Lower lobe of right lung (tissue), 2 donors: Measurements from ENCODE around the gene GARIN1A. TPM values are rescaled to one million over a fixed set of nuclear protein-coding genes. Genes with fewer than 3 reads are reported as not detected.

Experiments
- ATAC-seq, 2 donors: fragments of 200-7000 bp; cut with Tn5 transposase; one replicate each; pipeline ENCODE4 v1.9.1; 2020 to 2022; ENCODE audit warnings: mild to moderate bottlenecking in 2 of 2, moderate library complexity in 2 of 2
- DNase-seq: peaks from one replicate; pipeline ENCODE4 v3.0.0-alpha.2; 2020
- H3K27ac ChIP-seq: fragments of 200-600 bp; one replicate; pipeline ENCODE4 v1.8.0; 2022
- H3K27me3 ChIP-seq: fragments of 200-600 bp; one replicate; pipeline ENCODE4 v1.8.0; 2022; ENCODE audit warnings: low read depth
- H3K36me3 ChIP-seq: fragments of 200-600 bp; one replicate; pipeline ENCODE4 v1.8.0; 2022; ENCODE audit warnings: mild to moderate bottlenecking
- H3K4me1 ChIP-seq: fragments of 200-600 bp; one replicate; pipeline ENCODE4 v1.8.0; 2022
- H3K4me3 ChIP-seq: fragments of 200-600 bp; one replicate; pipeline ENCODE4 v1.8.0; 2022; ENCODE audit warnings: mild to moderate bottlenecking
- H3K9me3 ChIP-seq: fragments of 200-600 bp; one replicate; pipeline ENCODE4 v1.8.0; 2022
- intact Hi-C: fragments of 100-400 bp; cut with DNase I; formaldehyde crosslinking; loops from one replicate; pipeline ENCODE4 v1.11.0; 2022
- total RNA-seq: library from RNA; stranded (reverse); fragmentation: NEBNext Ultra II Directional; extraction: Animal tissue kit (Norgen Biotek cat#: 25700); gene quantifications from one replicate; pipeline ENCODE4 v1.2.1, GENCODE V29; 2021
- TF ChIP-seq, protein P1 (sequence below): fragments of 200-600 bp; IDR thresholded peaks from one replicate; pipeline ENCODE4 v1.8.0; 2022; ENCODE audit warnings: antibody characterized with exemption, mild to moderate bottlenecking
- donor health status: DM: no; HTN: yes; CAD: no; lungs with severe emphysema.

The GARIN1A gene
- total RNA-seq, 1 donor from 2014 or later, result 3.4 TPM

GRCh38 chr7:128710481-128710880, 38.4 kb downstream of the GARIN1A start:
- Histone ChIP-seq H3K9me3 (no peaks in the 10 kb centered on the region), H3K4me1 (no peaks in the 10 kb centered on the region), H3K4me3 (no peak overlapping the region), H3K27ac (no peak overlapping the region), H3K36me3 (no peaks in the 10 kb centered on the region), H3K27me3 (no peaks in the 10 kb centered on the region)
- no peak for ATAC-seq
- DNase-seq, result no peak
- TF ChIP-seq, protein P1, sequence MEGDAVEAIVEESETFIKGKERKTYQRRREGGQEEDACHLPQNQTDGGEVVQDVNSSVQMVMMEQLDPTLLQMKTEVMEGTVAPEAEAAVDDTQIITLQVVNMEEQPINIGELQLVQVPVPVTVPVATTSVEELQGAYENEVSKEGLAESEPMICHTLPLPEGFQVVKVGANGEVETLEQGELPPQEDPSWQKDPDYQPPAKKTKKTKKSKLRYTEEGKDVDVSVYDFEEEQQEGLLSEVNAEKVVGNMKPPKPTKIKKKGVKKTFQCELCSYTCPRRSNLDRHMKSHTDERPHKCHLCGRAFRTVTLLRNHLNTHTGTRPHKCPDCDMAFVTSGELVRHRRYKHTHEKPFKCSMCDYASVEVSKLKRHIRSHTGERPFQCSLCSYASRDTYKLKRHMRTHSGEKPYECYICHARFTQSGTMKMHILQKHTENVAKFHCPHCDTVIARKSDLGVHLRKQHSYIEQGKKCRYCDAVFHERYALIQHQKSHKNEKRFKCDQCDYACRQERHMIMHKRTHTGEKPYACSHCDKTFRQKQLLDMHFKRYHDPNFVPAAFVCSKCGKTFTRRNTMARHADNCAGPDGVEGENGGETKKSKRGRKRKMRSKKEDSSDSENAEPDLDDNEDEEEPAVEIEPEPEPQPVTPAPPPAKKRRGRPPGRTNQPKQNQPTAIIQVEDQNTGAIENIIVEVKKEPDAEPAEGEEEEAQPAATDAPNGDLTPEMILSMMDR, result no peak
- intact Hi-C loops, result no loop called here

- no peaks in the 10 kb centered on the region for H3K36me3 ChIP-seq
- no peaks in the 10 kb centered on the region for H3K9me3 ChIP-seq
- TF ChIP-seq, protein P1, result no peak
- DNase-seq (no peak), ATAC-seq (no peak)
- no peak overlapping the region for H3K27ac ChIP-seq
- no peak overlapping the region for H3K4me3 ChIP-seq
- intact Hi-C loops, result no loop called here
- H3K27me3 ChIP-seq, result no peaks in the 10 kb centered on the region
- H3K4me1 ChIP-seq, result no peaks in the 10 kb centered on the region
Measured at GRCh38 chr7:128713794-128714193, 41.7 kb downstream of the GARIN1A start.

DNA sequence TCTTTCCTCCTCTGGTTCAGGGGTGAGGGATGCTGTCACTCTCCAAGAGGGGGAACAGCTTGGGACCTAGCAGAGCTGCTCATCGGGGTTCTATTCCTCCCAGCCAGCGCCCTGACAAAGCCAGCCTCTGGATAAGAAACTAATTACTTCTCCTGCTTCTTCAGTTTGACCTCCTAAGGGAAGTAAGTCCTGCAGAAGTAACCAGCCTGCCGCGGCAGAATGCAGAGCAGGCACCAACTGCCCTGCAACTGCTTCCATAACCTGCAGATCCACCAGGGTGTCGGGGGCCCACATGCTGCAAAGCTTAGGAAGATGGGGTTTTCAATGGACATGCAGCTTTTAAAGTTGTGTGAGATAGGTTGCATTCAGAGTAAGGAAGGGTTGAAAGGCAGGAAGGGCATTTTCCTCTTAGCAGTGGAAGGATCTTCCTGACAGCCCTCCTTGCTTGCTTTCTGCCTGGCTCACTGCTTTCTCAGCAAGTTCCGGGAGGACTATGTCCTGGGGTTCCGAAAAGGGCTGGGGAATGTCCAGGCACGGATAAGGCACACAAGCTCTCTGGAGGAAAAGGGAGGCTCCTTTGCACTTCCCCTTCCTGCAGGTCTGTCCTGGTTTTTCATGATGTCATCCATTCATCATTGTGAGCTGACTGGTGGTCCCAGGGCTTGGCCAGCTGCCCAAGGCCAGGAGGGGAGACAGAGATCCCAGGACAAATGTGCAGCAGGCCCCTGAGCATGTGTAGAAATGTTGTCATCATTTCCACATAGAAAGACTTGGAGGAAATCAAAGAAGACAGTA, 42.8 kb downstream of the GARIN1A start:
- intact Hi-C loops, result no loop called here
- Histone ChIP-seq H3K27ac (no peak overlapping the region), H3K27me3 (no peaks in the 10 kb centered on the region), H3K4me1 (no peaks in the 10 kb centered on the region), H3K36me3 (no peaks in the 10 kb centered on the region), H3K9me3 (no peaks in the 10 kb centered on the region), H3K4me3 (no peak overlapping the region)
- DNase-seq, result no peak
- ATAC-seq, result no peak
- TF ChIP-seq, protein P1, result no peak

GRCh38 chr7:128718967-128719642, 47.0 kb downstream of the GARIN1A start:
- TF ChIP-seq, protein P1, result no peak
- DNase-seq (no peak), ATAC-seq (no peak)
- H3K4me1 ChIP-seq, result no peaks in the 10 kb centered on the region
- H3K36me3 ChIP-seq, result no peaks in the 10 kb centered on the region
- intact Hi-C loops, result no loop called here
- no peaks in the 10 kb centered on the region for H3K27me3 ChIP-seq
- H3K27ac ChIP-seq, result no peak overlapping the region
- no peaks in the 10 kb centered on the region for H3K9me3 ChIP-seq
- no peak overlapping the region for H3K4me3 ChIP-seq

GRCh38 chr7:128721376-128721775, 49.3 kb downstream of the GARIN1A start:
- intact Hi-C loops, result no loop called here
- Histone ChIP-seq H3K4me3 (no peak overlapping the region), H3K9me3 (no peaks in the 10 kb centered on the region), H3K27ac (no peak overlapping the region), H3K27me3 (no peaks in the 10 kb centered on the region), H3K4me1 (no peaks in the 10 kb centered on the region), H3K36me3 (no peaks in the 10 kb centered on the region)
- DNase-seq (no peak), ATAC-seq (no peak)
- TF ChIP-seq, protein P1, result no peak

Other genes with a start within 250 kb of the GARIN1A start
- 13.1 TPM for gene HILPDA, start 216.4 kb upstream of the GARIN1A start, total RNA-seq
- gene METTL2B, start 195.5 kb upstream of the GARIN1A start, total RNA-seq, result 19.1 TPM
- gene CALU, start 67.1 kb downstream of the GARIN1A start, total RNA-seq, result 84.6 TPM
- not detected for gene OPN1SW, start 103.5 kb downstream of the GARIN1A start, total RNA-seq
- gene CCDC136, start 119.7 kb downstream of the GARIN1A start, total RNA-seq, result 3.0 TPM
- 11.7 TPM for gene FLNC, start 158.1 kb downstream of the GARIN1A start, total RNA-seq
- 208 TPM for gene ATP6V1F, start 190.6 kb downstream of the GARIN1A start, total RNA-seq
- 1.3 TPM for gene KCP, start 238.4 kb downstream of the GARIN1A start, total RNA-seq